ENCODE data around the gene MYOM1.
A peak's percentile ranks its signal among the peaks of the same experiment; 100 is the strongest.

MYOM1 gene

DNA sequence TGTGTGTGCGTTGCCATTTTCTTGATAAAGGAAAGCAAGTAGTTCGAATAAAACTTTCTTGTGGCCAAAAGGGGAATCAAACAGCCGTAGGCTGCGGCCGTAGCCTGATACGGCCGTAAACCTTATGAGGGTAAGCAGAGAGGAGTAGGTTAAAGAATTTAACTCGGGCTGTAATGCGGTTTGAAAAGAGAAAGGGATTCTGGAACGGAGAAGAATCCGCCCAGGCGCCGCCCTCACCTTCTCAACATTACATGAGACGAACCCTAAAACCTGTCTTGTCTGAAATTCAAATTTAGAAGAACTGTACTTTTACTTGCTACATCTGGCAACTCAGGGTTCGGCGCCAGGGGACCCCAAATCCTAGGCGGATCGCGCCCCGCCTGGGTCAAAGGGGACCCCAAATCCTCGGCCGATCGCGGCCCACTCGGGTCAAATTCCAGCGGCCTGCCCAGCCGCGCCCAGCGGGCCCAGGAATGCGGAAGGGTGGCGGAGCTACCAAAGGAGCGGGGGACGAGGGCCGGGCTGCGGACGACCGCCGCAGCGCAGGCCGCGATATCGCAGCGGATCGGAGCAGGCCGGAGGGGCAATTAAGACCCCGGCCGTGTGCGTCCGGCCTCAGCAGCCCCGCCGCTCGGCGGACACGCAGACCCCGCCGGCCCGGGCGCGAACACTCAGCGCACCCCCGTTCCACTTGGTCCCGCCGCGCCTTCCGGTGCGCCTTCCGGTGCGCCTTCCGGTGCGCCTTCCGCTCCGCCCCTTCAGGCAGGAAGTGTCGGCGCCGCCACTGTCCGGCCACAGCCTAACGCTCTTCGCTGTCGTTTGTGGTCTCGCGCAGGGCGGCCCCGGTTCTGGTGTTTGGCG, 41.8 kb upstream of the MYOM1 start, which contains the start of gene MYL12B:
TSS of gene MYL12B (plus strand) at position 761 of the 861 bp plus-strand sequence. CDS start 10,766 bp downstream, outside the sequence.
- H3K9ac ChIP-seq (ENCODE audit: low read length), result peak within 1 kb of the TSS; percentile 99
- peak within 1 kb of the TSS; percentile 95 for H2AK5ac ChIP-seq (ENCODE audit: low read length)
- H3K36me3 ChIP-seq (ENCODE audit: control insufficient read depth in 1 of 2, insufficient read depth in 2 of 2, low read length in 2 of 2), result peaks cover 9 to 18% of the 10 kb centered on the region in 2 experiments
- H4K8ac ChIP-seq (ENCODE audit: low read depth, low read length), result peak within 1 kb of the TSS; percentile 97
- peak within 1 kb of the TSS; percentile 99 for H3K27ac ChIP-seq (ENCODE audit: low read depth, low read length)
- H2AFZ ChIP-seq (ENCODE audit: insufficient read depth, low read length, poor library complexity), result peak within 1 kb of the TSS; percentile 99
- peak within 1 kb of the TSS; percentile 89 for H3K4me3 ChIP-seq (ENCODE audit: low read depth, low read length)
- H3K9me3 ChIP-seq (ENCODE audit: insufficient read depth, low read depth, low read length), result no peaks in the 10 kb centered on the region
- peak within 1 kb of the TSS; percentile 17 for H2BK12ac ChIP-seq (ENCODE audit: low read length)
- peak within 1 kb of the TSS; percentile 100 for H3K4ac ChIP-seq (ENCODE audit: low read depth, low read length)
- peaks cover 30% of the 10 kb centered on the region for H3K79me2 ChIP-seq (ENCODE audit: control insufficient read depth, insufficient read depth, low read length, poor library complexity)
- peak within 1 kb of the TSS; percentile 97 for H3K18ac ChIP-seq (ENCODE audit: low read length)
- H3K79me1 ChIP-seq (ENCODE audit: low read length), result peaks cover 16% of the 10 kb centered on the region
- DNase-seq, result peak; percentile 70 to 84
- H4K12ac ChIP-seq (ENCODE audit: low read depth, low read length), result peak within 1 kb of the TSS; percentile 93
- peak within 1 kb of the TSS; percentile 92 for H3K4me2 ChIP-seq (ENCODE audit: low read length)
- H4K91ac ChIP-seq (ENCODE audit: low read depth, low read length), result peak within 1 kb of the TSS; percentile 99
- H3K23ac ChIP-seq (ENCODE audit: low read length), result no peak within 1 kb of the TSS
- peaks cover 8 to 21% of the 10 kb centered on the region in 2 experiments for H3K4me1 ChIP-seq (ENCODE audit: control insufficient read depth in 1 of 2, insufficient read depth in 2 of 2, low read length in 2 of 2)
- peak within 1 kb of the TSS; percentile 100 for H2BK5ac ChIP-seq (ENCODE audit: low read depth, low read length, poor library complexity)
- peak within 1 kb of the TSS; percentile 99 for H2BK120ac ChIP-seq (ENCODE audit: insufficient read depth, low read length, poor library complexity)
- H3K27me3 ChIP-seq (ENCODE audit: insufficient read depth, low read length), result no peaks in the 10 kb centered on the region
- WGBS (ENCODE audit: extremely low coverage, insufficient coverage, insufficient read length), result no CpG with 5 or more reads among the region's 84 CpGs
- H3K14ac ChIP-seq (ENCODE audit: low read length), result peak within 1 kb of the TSS; percentile 97

DNA sequence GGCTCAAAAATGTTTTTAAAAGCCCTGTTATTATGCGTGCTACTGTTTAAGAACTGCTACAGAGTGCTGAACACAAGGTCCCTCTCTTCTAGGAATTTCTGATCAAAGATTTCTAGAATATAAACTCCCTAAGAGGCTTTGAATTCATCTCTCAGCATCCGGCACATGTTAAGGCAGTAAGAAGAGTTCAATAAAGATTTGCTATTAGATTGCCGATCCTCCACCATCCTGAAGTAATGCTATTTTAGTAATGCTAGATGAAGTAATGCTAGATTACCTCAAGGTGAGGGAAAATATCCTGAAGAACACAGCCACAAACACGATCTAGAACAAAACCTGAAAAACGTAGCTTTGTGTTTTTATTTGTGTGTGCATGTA, 41.2 kb upstream of the MYOM1 start:
- H2AFZ ChIP-seq (ENCODE audit: insufficient read depth, low read length, poor library complexity), result no peak overlapping the region
- peak overlapping the region; percentile 99 for H3K27ac ChIP-seq (ENCODE audit: low read depth, low read length)
- peaks cover 16% of the 10 kb centered on the region for H3K79me1 ChIP-seq (ENCODE audit: low read length)
- peaks cover 25% of the 10 kb centered on the region for H3K79me2 ChIP-seq (ENCODE audit: control insufficient read depth, insufficient read depth, low read length, poor library complexity)
- DNase-seq, result peak in 1 of 2 donors; percentile 63
- H2BK12ac ChIP-seq (ENCODE audit: low read length), result no peak overlapping the region
- peaks cover 7 to 15% of the 10 kb centered on the region in 2 experiments for H3K36me3 ChIP-seq (ENCODE audit: control insufficient read depth in 1 of 2, insufficient read depth in 2 of 2, low read length in 2 of 2)
- peaks cover 4 to 16% of the 10 kb centered on the region in 2 experiments for H3K4me1 ChIP-seq (ENCODE audit: control insufficient read depth in 1 of 2, insufficient read depth in 2 of 2, low read length in 2 of 2)
- H4K8ac ChIP-seq (ENCODE audit: low read depth, low read length), result peak overlapping the region; percentile 97
- peak overlapping the region; percentile 81 for H3K4me2 ChIP-seq (ENCODE audit: low read length)
- no peak overlapping the region for H4K12ac ChIP-seq (ENCODE audit: low read depth, low read length)
- no CpG with 5 or more reads among the region's 5 CpGs for WGBS (ENCODE audit: extremely low coverage, insufficient coverage, insufficient read length)
- H3K9ac ChIP-seq (ENCODE audit: low read length), result peak overlapping the region; percentile 97
- H3K9me3 ChIP-seq (ENCODE audit: insufficient read depth, low read depth, low read length), result no peaks in the 10 kb centered on the region
- peak overlapping the region; percentile 11 for H3K14ac ChIP-seq (ENCODE audit: low read length)
- H3K4ac ChIP-seq (ENCODE audit: low read depth, low read length), result no peak overlapping the region
- no peak overlapping the region for H2BK120ac ChIP-seq (ENCODE audit: insufficient read depth, low read length, poor library complexity)
- H3K18ac ChIP-seq (ENCODE audit: low read length), result no peak overlapping the region
- no peak overlapping the region for H3K23ac ChIP-seq (ENCODE audit: low read length)
- H4K91ac ChIP-seq (ENCODE audit: low read depth, low read length), result peak overlapping the region; percentile 99
- peak overlapping the region; percentile 100 for H2BK5ac ChIP-seq (ENCODE audit: low read depth, low read length, poor library complexity)
- no peak overlapping the region for H2AK5ac ChIP-seq (ENCODE audit: low read length)
- no peaks in the 10 kb centered on the region for H3K27me3 ChIP-seq (ENCODE audit: insufficient read depth, low read length)
- H3K4me3 ChIP-seq (ENCODE audit: low read depth, low read length), result no peak overlapping the region

DNA sequence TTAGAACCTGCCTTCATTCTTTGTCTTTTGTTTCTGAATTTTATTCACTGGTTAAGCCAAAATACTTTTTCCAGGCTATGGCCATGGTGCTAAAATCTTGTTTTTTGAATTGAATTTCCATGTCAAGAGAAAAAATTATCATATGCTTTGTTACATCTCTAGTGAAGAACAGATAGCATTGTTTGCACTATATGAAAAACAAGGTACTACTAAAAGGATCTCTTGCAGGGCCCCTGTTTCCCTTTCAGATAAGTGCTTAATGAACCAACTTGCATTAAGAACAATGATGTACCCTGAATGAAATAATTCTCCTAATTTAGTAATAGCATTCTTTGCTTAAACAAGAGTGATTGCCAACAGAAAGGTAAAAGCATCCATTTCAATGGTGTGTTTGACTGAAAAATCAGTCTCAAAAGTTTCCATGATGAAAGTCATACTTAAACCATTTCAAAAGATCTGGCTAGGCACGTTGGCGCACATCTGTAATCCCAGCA, 37.9 kb upstream of the MYOM1 start:
- peaks cover 0 to 3% of the 10 kb centered on the region in 2 experiments for H3K4me1 ChIP-seq (ENCODE audit: control insufficient read depth in 1 of 2, insufficient read depth in 2 of 2, low read length in 2 of 2)
- H2AK5ac ChIP-seq (ENCODE audit: low read length), result no peak overlapping the region
- peaks cover 10 to 29% of the 10 kb centered on the region in 2 experiments for H3K36me3 ChIP-seq (ENCODE audit: control insufficient read depth in 1 of 2, insufficient read depth in 2 of 2, low read length in 2 of 2)
- no peak overlapping the region for H3K4ac ChIP-seq (ENCODE audit: low read depth, low read length)
- no peak overlapping the region for H2AFZ ChIP-seq (ENCODE audit: insufficient read depth, low read length, poor library complexity)
- H2BK5ac ChIP-seq (ENCODE audit: low read depth, low read length, poor library complexity), result no peak overlapping the region
- no peak overlapping the region for H4K8ac ChIP-seq (ENCODE audit: low read depth, low read length)
- no peak overlapping the region for H3K9ac ChIP-seq (ENCODE audit: low read length)
- H3K14ac ChIP-seq (ENCODE audit: low read length), result no peak overlapping the region
- H3K23ac ChIP-seq (ENCODE audit: low read length), result no peak overlapping the region
- H2BK12ac ChIP-seq (ENCODE audit: low read length), result no peak overlapping the region
- no peak overlapping the region for H4K91ac ChIP-seq (ENCODE audit: low read depth, low read length)
- no peaks in the 10 kb centered on the region for H3K9me3 ChIP-seq (ENCODE audit: insufficient read depth, low read depth, low read length)
- H3K4me3 ChIP-seq (ENCODE audit: low read depth, low read length), result no peak overlapping the region
- H3K18ac ChIP-seq (ENCODE audit: low read length), result no peak overlapping the region
- no peak overlapping the region for H2BK120ac ChIP-seq (ENCODE audit: insufficient read depth, low read length, poor library complexity)
- peaks cover 16% of the 10 kb centered on the region for H3K79me1 ChIP-seq (ENCODE audit: low read length)
- H3K4me2 ChIP-seq (ENCODE audit: low read length), result no peak overlapping the region
- peaks cover 10% of the 10 kb centered on the region for H3K79me2 ChIP-seq (ENCODE audit: control insufficient read depth, insufficient read depth, low read length, poor library complexity)
- no CpG with 5 or more reads among the region's 2 CpGs for WGBS (ENCODE audit: extremely low coverage, insufficient coverage, insufficient read length)
- no peak overlapping the region for H3K27ac ChIP-seq (ENCODE audit: low read depth, low read length)
- no peak overlapping the region for H4K12ac ChIP-seq (ENCODE audit: low read depth, low read length)
- DNase-seq, result no peak
- no peaks in the 10 kb centered on the region for H3K27me3 ChIP-seq (ENCODE audit: insufficient read depth, low read length)

DNA sequence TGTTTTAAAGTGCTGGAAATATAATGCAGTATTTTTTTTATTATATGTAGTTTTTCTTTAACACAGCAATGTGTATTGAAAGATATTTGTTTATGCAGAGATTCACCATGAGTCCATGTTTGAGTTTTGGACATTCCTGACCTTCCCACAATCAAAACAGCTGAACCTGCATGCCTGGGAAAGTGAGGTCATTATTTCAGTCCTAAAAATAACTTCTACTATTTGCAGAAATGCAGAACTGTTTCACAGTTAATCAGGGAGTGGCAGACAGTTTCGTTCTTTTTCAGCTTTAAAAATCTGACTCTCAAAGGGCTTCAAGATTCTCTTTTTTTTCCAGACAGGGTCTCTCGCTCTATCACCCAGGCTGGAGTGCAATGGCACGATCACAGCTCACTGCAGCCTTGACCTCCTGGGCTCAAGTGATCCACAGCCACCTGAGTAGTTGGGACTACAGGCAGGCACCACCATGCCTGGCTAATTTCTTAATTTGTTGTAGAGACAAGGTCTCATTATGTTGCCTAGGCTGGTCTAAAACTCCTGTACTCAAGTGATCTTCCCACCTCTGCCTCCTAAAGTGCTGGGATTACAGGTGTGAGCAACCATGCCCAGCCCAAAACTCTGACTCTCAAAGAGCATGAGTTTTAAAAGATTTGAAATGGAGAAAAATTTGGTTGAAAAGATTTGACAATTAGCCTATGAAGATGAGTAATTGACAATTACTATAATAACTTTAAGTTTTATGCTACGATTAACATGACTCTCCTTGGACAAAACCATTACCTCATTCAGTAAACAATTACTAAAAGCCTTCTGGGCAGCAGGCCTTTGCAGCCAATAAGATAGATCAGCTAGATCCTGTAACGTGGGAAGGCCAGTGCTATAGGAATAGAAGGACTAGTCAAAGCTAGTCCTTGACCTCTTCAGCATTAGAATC, 37.2 kb upstream of the MYOM1 start:
- no peaks in the 10 kb centered on the region for H3K9me3 ChIP-seq (ENCODE audit: insufficient read depth, low read depth, low read length)
- H3K18ac ChIP-seq (ENCODE audit: low read length), result no peak overlapping the region
- no peak overlapping the region for H2AK5ac ChIP-seq (ENCODE audit: low read length)
- no peaks in the 10 kb centered on the region for H3K27me3 ChIP-seq (ENCODE audit: insufficient read depth, low read length)
- no peak overlapping the region for H3K4ac ChIP-seq (ENCODE audit: low read depth, low read length)
- H2BK5ac ChIP-seq (ENCODE audit: low read depth, low read length, poor library complexity), result no peak overlapping the region
- peaks cover 0 to 3% of the 10 kb centered on the region in 2 experiments for H3K4me1 ChIP-seq (ENCODE audit: control insufficient read depth in 1 of 2, insufficient read depth in 2 of 2, low read length in 2 of 2)
- H3K79me2 ChIP-seq (ENCODE audit: control insufficient read depth, insufficient read depth, low read length, poor library complexity), result peaks cover 3% of the 10 kb centered on the region
- H3K79me1 ChIP-seq (ENCODE audit: low read length), result peaks cover 9% of the 10 kb centered on the region
- H4K8ac ChIP-seq (ENCODE audit: low read depth, low read length), result no peak overlapping the region
- no peak overlapping the region for H2BK12ac ChIP-seq (ENCODE audit: low read length)
- no peak overlapping the region for H4K12ac ChIP-seq (ENCODE audit: low read depth, low read length)
- H2AFZ ChIP-seq (ENCODE audit: insufficient read depth, low read length, poor library complexity), result no peak overlapping the region
- no peak overlapping the region for H3K4me3 ChIP-seq (ENCODE audit: low read depth, low read length)
- H3K4me2 ChIP-seq (ENCODE audit: low read length), result no peak overlapping the region
- no peak overlapping the region for H3K9ac ChIP-seq (ENCODE audit: low read length)
- H3K14ac ChIP-seq (ENCODE audit: low read length), result no peak overlapping the region
- no peak overlapping the region for H3K23ac ChIP-seq (ENCODE audit: low read length)
- H4K91ac ChIP-seq (ENCODE audit: low read depth, low read length), result no peak overlapping the region
- peaks cover 10 to 29% of the 10 kb centered on the region in 2 experiments for H3K36me3 ChIP-seq (ENCODE audit: control insufficient read depth in 1 of 2, insufficient read depth in 2 of 2, low read length in 2 of 2)
- DNase-seq, result peak in 1 of 2 donors; percentile 43
- H3K27ac ChIP-seq (ENCODE audit: low read depth, low read length), result peak overlapping the region; percentile 17
- no CpG with 5 or more reads among the region's 5 CpGs for WGBS (ENCODE audit: extremely low coverage, insufficient coverage, insufficient read length)
- H2BK120ac ChIP-seq (ENCODE audit: insufficient read depth, low read length, poor library complexity), result no peak overlapping the region
